Measurements from ENCODE around the gene PSMA3.

Gene PSMA3

DNA sequence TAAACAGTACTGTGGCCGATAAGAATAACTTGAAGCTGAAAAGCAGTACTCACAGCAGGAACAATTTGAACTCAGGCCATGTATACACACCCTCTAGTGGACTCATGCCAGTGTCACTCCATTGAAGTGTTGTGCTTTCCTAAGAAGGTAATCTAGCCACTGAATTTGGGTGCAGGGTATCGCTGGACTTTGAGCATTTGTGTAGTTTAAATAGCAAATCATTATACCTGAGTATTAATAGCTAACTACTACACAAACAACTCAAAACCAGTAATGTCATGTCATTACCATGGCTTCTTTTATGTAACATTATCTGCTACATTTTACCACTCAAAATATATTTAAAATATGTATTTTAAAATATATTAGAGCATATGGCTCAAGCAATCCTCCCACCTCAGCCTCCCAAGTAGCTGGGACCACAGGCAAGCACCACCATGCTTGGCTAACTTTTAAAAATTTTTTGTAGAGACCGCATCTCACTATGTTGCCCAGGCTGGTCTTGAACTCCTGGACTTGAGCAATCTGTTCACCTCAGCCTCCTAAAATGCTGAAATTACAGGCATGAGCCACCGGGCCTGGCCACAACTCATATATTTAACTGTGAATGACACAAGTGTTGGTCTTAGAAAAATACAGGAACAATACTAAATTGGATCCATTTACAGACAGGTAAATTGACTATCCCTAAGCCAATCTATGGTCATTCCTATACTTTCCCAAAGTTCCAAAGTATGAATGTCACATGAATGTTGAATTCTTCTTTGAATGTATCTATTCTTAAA is 28.1 kb downstream of the PSMA3 start:
- peak; percentile 97 for FAIRE-seq

DNA sequence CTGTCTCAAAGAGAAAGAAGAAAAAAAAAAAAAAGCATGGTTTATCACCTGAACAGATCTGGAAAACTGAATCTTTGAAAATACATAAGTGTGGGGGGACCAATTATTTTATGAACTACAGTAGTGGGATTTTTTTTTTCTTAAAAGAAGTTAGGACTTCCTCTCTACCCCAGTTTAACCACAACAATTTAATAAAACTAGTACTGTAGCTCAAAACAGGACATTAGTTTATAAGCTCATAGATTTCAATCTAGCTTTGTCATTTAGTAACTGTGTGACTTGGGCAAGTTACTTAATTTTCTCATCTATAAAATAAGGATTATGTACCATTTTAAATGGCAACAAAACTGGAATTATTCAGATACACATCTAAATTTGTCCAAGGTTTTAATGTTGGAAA is 30.2 kb downstream of the PSMA3 start:
- peak; percentile 92 for FAIRE-seq

DNA sequence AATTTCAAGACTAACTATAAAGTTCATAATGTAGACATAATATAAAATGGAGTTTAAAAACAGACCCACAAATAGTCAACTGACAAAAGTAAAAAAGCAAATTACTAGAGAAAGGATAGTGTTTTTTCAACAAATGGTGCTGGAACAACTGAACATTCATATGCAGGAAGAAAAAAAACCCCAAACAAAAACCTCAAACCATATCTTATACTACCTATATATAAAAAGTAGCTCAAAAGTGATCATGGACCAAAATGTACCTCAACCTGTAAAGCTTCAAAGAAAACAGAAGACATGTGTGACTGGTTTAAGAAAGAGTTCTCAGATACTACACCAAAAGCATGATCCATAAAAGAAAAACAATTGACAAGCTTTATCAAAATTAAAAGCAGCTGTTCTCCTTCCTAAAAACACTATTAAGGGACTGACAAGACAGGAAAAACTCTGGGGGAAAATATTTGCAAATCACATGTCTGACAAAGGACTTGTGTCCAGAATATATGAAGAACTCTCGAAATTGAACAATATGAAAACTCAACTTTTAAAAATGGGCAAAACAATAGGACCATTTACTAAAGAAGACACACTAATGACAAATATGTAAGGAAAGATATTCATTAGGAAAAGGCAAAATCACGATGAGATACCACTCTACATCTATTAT is 31.0 kb downstream of the PSMA3 start:
- FAIRE-seq: no peak

DNA sequence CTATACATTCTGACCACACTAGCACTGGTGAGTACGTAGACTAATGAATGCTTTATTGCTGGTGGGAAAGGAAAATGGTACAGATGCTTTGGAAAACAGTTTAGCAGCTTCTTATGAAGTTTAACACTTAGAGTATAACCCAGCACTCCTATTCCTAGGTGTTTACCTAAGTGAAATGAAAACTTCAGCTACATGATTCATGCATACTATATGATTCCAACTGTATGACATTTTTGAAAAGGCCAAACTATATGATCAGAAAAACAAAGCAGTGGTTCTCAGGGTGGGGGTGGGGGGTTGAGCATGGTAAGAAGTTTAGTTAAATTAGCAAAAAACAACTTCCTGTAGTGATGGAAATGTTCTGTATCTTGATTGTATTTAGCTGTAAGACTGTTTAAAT is 31.6 kb downstream of the PSMA3 start:
- FAIRE-seq: no peak

DNA sequence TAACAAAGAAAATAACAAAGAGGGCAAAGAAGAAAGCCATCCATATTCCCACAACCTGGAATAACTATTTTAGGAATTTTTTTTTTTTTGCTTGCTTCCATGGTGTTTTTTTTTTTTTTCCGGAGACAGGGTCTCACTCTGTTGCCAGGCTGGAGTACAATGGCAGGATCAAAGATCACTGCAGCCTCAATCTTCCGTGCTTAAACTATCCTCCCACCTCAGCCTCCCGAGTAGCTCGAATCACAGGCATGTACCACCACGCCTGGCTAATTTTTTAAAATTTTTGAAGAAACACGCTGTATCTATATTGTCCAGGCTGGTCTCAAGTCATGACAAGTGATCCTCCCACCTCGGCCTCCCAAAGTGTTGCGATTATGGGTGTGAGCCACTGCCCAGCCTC is 33.5 kb downstream of the PSMA3 start:
- FAIRE-seq: no peak

DNA sequence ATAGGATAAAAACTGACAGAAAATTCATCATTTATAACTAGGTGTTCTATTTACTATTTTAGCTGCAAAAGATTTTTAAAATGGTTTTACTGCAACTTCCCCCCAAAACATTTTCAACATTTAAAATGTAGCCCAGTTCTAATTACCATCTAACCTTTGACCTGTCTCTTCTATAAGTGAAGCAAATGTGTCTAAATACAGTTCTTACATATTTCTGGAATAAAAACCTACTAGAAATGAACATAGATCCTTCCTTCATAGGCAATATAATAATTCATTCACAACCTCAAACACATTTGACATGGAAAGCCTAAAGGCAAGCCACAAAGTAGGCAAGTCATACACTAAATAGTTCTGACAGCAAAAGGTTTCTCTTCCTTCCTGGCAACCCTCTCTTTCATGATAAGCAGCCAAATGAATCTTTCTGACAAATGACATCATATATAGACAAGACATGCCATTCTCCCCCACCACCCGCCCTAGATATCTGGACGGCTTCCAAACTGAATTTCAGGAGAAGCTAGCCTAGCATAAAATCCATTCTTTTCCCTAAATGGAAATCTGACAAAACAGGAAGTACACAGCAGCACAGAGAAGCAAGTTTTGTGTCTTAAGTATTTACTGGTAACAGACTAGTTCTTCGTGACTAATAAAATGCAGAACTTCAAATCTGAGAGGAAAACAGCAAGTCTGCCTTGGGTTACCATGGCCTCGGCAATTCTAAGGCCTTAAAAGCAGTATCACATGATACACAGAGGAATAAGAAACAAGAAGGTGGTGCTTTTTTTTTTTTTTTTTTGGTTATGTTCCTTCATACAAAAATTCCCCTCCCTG is 36.5 kb downstream of the PSMA3 start:
- FAIRE-seq: peak; percentile 81

DNA sequence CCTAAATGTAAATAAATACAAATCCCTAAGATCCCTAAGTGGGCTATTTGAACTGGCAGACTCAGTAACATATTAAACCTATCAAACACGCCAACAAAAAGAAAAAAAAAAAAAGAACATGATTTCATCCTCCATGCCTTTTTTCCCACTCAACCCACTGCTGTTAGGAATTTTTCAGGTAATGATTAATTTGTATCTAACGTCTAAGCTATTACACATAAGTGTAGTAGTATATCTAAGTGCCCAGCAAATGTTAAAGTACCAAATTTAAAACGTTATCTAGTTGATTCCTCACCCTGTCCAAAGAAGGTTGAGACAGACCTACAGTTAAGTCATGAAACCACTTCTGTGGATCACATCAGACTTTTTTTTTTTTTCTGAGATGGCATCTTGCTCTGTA is 37.3 kb downstream of the PSMA3 start:
- peak; percentile 86 for FAIRE-seq

DNA sequence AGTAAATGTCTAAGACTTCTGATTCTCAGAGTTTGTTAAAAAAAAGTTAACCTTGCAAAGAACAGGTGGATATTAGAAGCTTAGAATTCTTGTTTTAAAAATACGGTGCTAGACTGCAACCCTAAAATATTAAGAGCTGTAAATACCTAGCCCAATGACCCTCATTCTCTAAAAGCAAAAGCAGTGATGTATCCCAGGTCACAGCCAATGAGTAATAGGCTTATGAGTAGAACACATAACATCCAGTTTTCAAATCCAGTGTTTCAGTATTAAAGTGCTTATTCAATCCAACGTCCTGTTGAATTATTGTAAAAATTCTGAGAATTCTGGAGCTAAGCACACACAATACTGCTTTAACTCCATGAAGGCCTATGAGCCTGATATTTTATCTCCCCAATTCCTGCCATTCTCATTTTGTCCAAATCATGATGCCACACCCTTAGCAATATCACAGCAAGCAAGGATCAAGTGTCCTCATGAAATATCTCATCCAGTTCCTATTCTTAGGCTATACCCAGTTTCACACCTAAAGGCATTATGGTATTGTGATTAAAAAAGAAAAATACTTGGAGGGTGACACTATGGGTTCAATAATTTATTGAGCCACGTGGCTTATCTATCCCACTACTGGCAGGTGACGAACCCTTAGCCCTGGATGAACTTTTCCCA is 38.4 kb downstream of the PSMA3 start:
- FAIRE-seq: no peak

DNA sequence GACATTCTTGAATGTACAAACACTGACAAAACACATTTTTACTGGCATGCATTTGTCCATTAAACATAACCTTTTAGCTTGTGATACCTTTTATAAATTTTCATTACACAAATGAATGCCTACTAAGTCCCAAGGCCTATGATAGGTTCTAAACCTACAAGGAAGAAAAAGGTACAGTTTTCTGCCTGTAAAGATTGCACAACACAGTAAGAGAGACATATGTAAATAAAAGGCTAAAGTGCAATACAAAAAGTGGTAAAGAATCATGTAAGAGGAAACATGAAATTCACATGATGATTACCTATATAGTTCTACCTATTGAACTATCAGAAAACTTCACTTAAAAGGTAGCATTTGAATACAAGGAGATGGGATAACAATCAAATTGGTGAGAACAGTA is 39.1 kb downstream of the PSMA3 start:
- FAIRE-seq: no peak

DNA sequence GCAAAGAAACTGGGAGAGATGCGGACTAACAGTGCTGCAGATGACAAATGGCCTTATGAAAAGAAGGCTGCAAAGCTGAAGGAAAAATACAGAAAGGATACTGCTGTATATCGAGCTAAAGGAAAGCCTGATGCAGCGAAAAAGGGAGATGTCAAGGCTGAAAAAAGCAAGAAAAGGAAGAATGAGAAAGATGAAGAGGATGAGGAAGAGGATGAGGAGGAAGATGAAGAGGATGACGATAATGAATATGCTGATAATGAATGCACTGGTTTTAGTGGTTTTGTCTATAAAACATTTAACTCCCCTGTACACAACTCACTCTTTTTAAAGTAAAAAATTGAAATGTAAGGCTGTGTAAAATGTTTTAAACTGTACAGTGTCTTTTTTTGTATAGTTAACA is 40.5 kb downstream of the PSMA3 start:
- no peak for FAIRE-seq

DNA sequence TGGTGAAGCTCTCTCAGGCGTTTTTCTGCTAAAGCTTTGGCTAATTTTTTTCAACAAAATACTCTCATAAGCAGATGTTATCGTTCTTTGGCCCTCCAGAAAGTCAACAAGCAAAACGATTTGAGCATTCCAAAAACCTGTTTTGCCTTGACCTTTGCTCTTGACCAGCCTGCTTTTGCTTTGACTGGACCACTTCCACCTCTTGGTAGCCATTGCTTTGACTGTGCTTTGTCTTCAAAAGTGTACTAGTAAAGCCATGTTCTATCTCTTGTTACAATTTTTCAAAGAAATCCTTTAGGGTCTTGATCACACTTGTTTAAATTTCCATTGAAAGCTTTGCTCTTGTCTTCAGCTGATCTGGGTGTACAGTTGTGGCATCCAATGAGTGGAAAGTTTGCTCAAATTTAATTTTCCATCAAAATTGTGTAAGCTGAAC is 43.0 kb downstream of the PSMA3 start:
- no peak for FAIRE-seq

DNA sequence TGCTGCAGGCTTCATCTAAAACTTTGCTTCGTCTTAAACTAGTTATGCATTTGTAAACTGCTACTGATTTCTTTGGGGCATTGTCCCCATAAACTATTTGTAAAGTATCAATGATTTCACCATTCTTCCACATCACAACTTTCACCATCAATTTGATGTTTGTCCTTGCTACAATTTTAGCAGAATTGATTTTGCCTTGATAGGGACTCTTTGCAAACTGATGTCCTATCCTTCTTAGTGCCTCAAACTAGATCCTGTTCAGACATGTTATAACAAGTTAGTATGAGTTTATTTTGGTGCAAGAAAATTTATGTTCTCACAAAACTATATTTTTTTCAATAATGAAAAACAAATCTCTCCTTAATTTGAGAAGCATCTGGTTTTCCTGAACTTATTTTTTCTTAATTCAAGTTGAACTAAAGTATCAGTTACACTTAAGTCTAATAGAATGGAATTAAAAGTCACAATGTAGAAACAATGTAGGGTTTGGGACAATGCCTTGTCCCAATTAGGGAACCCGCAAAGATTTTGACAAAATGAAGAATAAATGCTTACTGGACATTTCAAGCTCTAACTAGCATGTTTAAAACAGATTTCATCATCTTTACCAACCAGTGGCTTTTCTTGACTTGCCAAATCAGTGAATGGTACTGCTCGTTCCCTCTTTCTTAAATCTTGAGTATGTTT is 43.6 kb downstream of the PSMA3 start:
- no peak for FAIRE-seq

DNA sequence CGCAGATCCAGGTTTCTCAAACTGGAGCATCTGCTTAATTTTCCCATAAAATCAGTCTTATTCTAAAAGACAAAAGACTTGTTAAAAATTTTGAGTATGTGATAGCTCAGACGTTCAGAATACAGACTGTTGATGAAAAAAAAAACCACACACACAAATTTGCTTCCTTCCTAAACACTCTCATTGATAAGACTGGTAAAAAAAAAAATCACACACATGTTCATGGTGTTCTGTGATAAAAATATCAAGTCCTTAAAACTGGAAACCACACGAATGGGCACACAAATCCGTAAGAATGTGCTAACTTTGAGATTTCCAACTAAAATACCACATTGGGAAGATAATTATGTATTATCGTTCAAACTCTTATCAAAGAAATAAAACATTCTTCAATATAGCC is 47.0 kb downstream of the PSMA3 start:
- no peak for FAIRE-seq

DNA sequence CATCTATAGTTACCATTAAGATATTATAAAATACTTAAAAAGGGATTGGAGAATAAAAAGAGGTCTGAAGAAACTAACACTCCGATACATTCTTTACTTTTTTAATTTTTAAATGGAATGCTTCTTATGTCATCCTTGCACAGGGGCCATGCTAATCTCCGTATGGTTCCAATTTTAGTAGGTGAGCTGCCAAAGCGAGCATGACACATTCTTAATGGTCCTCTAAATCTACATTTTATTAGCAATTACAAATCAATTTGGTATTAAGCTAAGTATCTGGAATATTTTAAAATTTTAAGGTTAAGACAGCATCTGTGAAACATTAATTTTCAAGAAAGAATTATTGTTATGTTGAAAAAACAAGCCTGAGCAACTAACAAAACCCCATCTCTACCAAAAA is 47.5 kb downstream of the PSMA3 start:
- FAIRE-seq: no peak

DNA sequence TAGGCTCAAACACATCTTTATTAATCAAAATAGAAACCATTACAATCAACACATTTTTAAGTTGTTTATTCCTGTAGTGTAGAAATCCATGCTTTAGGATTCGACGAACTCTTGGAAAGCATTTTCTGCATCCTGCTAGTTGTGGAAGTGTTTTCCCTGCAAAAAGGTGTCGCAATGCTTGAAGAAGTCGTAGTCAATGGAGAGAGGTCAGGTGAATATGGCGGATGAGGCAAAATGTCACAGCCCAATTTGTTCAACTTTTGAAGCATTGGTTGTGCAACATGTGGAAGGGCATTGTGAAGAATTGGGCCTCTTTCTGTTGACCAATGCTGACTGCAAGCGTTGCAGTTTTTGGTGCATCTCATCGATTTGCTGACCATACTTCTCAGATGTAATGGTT is 49.6 kb downstream of the PSMA3 start:
- FAIRE-seq: no peak

DNA sequence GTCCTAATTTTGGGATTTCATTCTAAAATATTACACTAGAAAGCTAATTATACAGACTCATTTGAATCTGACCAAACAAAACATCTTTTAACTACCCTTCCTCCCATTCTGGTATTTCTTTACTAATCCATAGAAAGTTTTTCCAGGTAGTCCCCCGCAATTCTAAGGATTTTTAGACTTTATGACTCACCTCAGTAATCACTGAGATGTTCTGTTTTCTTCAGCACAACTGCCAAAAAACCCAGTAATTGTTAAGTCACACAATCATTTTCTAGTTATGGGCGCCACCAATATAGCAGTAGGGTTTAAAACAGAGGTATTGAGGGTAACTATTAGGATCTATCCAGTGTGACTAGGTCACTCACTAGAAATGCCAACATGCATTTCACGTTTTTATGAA is 52.1 kb downstream of the PSMA3 start:
- FAIRE-seq: no peak

DNA sequence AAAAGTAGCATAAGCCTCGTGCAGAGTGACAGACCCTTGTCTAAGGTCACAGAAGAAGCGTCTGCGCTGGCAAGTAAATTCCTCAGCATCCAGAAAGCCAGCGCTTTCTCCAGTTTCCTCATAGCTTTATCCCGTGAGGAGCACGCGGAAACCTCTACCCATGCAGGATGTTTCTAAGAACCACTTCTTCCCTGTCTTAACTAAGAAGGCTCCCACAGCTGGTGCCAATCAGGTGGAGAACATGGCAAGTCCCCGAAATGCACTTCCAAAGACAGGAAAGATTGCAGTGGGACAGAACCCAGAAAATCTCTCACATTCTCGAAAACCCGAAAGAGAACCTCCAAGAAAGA is 52.7 kb downstream of the PSMA3 start:
- no peak for FAIRE-seq

DNA sequence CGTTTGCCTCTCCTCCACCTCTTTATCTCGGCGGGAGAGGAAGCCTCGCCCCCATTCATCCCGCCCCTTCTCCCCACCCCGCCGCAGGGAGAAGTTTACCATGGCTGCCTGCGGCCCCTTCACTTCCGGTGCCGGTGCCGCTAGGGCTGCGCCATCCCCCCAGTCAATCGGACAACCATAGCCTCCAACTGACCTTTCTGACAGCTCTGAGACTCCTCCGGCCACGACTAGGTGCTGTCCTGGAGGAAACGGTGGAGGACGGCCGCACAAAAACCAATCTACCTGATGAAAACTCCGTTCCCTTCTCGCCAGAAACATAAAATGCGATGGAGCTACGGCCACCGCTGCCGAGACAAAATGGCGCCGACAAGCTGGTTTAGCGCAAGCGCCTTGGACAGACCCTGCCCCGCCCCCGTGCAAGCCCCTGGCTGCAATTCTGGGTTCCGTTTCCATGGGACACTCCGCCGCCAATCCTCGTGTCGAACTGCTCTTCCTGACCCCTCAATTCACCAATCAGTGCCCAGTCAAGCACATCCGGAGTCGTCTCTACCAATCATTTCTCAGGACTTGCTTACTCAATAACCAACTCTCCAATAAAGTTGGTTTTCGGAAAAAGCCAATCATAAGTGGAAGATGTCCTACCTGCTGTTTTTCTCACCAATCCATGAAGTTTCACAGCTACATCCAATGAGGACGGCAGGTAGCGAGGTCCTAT is 53.3 kb downstream of the PSMA3 start:
- peak; percentile 100 for FAIRE-seq

DNA sequence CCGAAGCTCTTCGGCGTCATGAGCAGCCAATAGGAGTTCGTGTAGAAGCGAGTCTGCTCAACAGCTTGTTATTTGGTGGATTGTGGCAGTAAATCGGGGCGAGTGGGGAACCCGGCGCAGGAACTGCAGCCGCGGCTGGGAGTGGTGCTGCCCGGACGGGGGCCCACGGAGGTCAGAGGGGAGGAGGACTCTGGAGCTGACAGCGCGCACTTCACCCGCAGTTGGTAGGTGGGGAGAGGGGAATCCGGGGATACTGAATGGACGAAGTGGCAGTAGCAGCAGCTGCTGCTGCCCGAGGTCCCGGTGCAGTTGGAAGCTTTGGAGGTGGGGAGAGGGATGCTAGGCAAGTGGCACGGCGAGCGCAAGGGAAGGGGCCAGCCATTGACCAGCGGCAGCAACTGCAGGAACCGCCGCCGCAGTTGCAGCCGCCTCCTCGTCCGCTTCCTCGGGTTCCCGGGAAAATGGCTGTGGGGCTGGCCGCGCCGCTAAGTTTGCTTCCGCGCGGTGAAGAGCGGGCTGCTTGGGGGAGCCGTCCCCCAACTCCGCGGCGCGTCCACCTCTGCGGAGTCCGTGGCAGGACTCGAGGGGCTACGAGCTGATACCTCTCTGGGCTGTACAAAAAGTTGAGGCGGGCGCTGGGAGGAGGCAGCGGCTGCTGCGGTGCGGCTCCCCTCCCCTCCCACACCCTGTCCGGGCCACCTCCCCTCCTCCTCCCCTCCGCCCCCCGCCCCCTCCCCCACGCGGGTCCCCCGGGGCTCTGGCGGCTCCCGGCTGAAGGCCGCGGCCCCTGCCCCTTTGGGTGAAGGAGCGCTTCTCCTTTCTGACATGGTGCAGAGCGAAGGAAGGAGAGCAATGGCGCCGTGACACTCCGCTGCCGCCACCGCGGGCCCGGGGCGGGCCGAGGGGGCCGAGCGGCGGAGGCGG is 54.1 kb downstream of the PSMA3 start, which contains the start of gene ARID4A:
Gene ARID4A (plus strand): TSS at position 79 of the 924 bp plus-strand sequence. CDS start 1,300 bp downstream, outside the sequence.
- FAIRE-seq: no peak
